Erythroblast (primary cell): ENCODE results near the gene SESN3.

Source experiments
- GATA1 ChIP-seq: IDR thresholded peaks from 2 replicates; pipeline ENCODE4 v1.6.1; 2011; ENCODE audit warnings: low read depth, mild to moderate bottlenecking, control low read depth, low read length, moderate library complexity
- POLR2A ChIP-seq: IDR thresholded peaks from 2 replicates; pipeline ENCODE4 v1.6.1; 2011; ENCODE audit warnings: mild to moderate bottlenecking, low read length

DNA sequence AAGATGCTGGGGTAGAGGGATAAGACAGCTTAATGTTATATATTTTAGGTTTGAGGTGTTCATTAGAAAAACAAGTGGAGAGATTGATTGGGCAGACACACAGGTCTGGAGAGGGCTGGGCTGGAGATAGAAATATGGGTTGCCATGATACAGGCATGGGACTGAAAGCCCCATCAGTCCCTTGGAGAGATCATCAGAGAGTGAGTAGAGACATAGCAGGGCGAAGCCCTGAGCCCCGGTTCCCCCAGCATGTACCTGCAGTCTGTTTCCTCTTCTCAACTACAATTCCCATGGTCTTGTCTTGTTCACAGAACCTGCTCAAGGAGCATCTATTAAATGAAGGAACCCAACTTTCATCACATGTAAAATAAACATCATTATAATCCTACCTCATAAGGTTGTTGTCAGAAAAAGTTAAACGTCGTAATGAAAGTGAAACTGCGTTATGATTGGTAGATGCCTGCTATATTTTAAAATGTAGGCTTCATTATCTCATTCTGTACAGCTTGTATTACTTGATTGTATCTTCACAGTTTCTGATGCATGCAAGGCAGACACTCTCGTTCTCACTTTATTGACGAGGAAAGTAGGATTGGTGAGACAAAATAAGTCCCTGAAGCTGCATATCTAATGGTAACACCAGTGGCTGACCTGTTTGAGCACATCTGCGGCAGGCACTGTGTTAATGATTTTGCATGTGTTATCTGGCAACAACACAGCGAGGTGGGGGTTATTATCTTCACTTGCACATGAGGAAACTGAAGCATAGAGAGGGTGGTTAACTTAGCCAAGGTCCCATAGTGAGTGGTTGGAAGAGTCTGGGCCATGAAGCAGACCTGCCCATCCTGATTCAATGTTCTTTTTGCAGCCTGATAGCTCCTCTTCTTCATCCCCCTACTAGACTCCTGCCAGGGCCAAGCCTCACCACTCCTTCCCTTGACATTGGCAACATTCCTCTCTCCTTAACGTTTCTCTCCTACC is 77.8 kb downstream of the SESN3 start:
- TF ChIP-seq POLR2A (peak; percentile 56), GATA1 (peak; percentile 92)
